ENCODE data around the gene RAB11FIP4. TPM values are rescaled to one million over a fixed set of nuclear protein-coding genes. Genes with fewer than 3 reads are reported as not detected.

Gene RAB11FIP4
- total RNA-seq, 4 donors from 2014 or later, result 28.9 to 46.8 (median 35.7) TPM

DNA sequence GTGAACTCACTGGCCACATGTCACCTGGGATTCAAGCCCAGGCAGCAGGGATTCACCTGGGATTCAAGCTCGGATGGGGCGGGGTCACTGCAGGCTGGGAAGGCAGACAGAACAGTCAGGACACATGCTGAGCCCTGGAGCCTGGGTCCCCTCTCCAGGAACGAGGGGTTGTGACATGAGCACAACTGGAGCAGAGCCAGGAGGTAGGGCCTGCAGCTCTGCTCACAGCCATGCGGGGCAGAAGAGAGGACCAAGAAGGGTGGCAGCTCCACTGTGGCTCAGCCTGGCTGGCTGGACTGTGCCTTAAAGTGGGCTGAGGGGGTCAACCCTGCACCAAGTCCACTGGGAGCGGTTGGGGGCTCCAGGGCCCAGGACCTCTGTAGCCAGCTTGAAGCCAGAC lies 150.1 kb downstream of the RAB11FIP4 start:
- Histone ChIP-seq H3K4me1 (peaks cover 15% of the 10 kb centered on the region), H3K27me3 (no peaks in the 10 kb centered on the region), H3K4me3 (no peak overlapping the region), H3K36me3 (no peaks in the 10 kb centered on the region), H3K27ac (no peak overlapping the region), H3K9me3 (no peaks in the 10 kb centered on the region)
- TF ChIP-seq, protein P1, sequence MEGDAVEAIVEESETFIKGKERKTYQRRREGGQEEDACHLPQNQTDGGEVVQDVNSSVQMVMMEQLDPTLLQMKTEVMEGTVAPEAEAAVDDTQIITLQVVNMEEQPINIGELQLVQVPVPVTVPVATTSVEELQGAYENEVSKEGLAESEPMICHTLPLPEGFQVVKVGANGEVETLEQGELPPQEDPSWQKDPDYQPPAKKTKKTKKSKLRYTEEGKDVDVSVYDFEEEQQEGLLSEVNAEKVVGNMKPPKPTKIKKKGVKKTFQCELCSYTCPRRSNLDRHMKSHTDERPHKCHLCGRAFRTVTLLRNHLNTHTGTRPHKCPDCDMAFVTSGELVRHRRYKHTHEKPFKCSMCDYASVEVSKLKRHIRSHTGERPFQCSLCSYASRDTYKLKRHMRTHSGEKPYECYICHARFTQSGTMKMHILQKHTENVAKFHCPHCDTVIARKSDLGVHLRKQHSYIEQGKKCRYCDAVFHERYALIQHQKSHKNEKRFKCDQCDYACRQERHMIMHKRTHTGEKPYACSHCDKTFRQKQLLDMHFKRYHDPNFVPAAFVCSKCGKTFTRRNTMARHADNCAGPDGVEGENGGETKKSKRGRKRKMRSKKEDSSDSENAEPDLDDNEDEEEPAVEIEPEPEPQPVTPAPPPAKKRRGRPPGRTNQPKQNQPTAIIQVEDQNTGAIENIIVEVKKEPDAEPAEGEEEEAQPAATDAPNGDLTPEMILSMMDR (IDR thresholded peaks at IDR 0.05), result no peak
- TF ChIP-seq POLR2AphosphoS5 (IDR thresholded peaks at IDR 0.05) (no peak), POLR2A (IDR thresholded peaks at IDR 0.05) (no peak), EP300 (IDR thresholded peaks at IDR 0.05) (no peak)
- 61% methylated on average over 2 of the region's 5 CpGs for WGBS
- no peak for DNase-seq (ENCODE audit: low spot score in 2 of 2)

DNA sequence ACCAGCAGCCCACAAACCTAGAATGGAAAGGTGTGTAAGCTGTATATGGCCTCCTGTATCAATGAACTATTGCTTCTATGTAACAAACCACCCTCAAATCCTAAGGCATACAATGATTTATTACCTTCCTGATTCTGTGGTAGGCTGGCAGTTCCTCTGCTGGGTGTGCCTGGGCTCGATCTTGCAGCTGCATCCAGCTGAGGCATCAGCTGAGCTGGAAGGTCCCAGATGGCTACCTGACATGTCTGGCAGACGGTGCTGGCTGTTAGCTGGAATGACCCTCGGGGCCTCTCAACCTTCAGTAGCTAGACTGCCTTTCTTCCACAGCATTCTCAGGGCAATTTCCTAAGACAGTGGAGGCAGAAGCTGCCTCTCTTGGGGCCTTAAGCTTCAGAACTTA lies 152.7 kb downstream of the RAB11FIP4 start:
- 26% methylated on average over 3 of the region's 3 CpGs for WGBS
- no peak for DNase-seq (ENCODE audit: low spot score in 2 of 2)
- H3K9me3 ChIP-seq, result no peaks in the 10 kb centered on the region
- no peak overlapping the region for H3K4me3 ChIP-seq
- H3K36me3 ChIP-seq, result no peaks in the 10 kb centered on the region
- H3K4me1 ChIP-seq, result peaks cover 8% of the 10 kb centered on the region
- H3K27ac ChIP-seq, result no peak overlapping the region
- TF ChIP-seq, protein P1 (IDR thresholded peaks at IDR 0.05), result no peak
- TF ChIP-seq POLR2AphosphoS5 (IDR thresholded peaks at IDR 0.05) (no peak), POLR2A (IDR thresholded peaks at IDR 0.05) (no peak), EP300 (IDR thresholded peaks at IDR 0.05) (no peak)
- H3K27me3 ChIP-seq, result no peaks in the 10 kb centered on the region

DNA sequence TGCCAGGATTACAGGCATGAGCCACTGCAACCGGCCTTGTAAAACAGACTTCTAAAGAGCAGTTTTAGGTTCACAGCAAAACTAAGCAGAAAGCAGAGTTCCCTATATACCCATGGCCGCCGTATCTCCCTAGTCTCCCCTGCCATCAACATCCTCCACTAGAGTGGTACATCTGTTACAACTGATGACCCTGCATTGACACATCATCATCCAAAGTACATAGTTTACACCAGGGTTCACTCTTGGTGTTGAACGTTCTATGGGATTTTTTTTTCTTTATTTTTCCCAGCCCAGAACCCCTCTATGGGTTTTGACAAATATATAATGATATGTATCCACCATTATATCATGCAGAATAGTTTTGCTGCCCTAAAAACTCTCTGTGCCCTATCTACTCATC lies 155.2 kb downstream of the RAB11FIP4 start:
- Histone ChIP-seq H3K4me3 (no peak overlapping the region), H3K27me3 (no peaks in the 10 kb centered on the region), H3K4me1 (peaks cover 17% of the 10 kb centered on the region), H3K36me3 (no peaks in the 10 kb centered on the region), H3K9me3 (no peaks in the 10 kb centered on the region), H3K27ac (no peak overlapping the region)
- WGBS, result 73% methylated on average over 4 of the region's 4 CpGs
- no peak for DNase-seq (ENCODE audit: low spot score in 2 of 2)
- TF ChIP-seq EP300 (IDR thresholded peaks at IDR 0.05) (no peak), POLR2AphosphoS5 (IDR thresholded peaks at IDR 0.05) (no peak), POLR2A (IDR thresholded peaks at IDR 0.05) (no peak)
- TF ChIP-seq, protein P1 (IDR thresholded peaks at IDR 0.05), result no peak

DNA sequence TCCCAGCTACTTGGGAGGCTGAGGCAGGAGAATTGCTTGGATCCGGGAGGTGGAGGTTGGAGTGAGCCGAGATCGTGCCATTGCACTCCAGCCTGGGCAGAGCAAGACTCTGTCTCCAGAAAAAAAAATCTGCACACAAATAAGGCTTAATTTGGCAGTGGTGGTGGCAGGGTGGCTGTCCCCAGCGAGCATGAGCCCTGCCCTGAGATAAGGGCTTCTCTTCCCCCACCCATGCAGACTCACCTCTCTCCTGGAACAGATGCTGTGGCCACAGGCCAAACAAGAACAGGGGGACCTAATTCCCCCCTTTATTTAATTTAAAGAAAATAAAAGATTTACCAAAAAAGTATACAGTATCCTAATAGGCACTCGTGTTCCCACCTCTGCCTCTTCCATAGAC lies 157.2 kb downstream of the RAB11FIP4 start:
- whole genome bisulfite sequencing, result 34% methylated on average over 5 of the region's 5 CpGs
- DNase-seq (ENCODE audit: low spot score in 2 of 2), result no peak
- H3K27ac ChIP-seq, result peak overlapping the region; percentile 89
- peak overlapping the region; percentile 95 for H3K4me3 ChIP-seq
- no peaks in the 10 kb centered on the region for H3K27me3 ChIP-seq
- TF ChIP-seq POLR2AphosphoS5 (IDR thresholded peaks at IDR 0.05), result no peak
- no peak for TF ChIP-seq EP300 (IDR thresholded peaks at IDR 0.05)
- no peak for TF ChIP-seq POLR2A (IDR thresholded peaks at IDR 0.05)
- TF ChIP-seq, protein P1 (IDR thresholded peaks at IDR 0.05), result no peak
- H3K36me3 ChIP-seq, result no peaks in the 10 kb centered on the region
- no peaks in the 10 kb centered on the region for H3K9me3 ChIP-seq
- peaks cover 17% of the 10 kb centered on the region for H3K4me1 ChIP-seq

DNA sequence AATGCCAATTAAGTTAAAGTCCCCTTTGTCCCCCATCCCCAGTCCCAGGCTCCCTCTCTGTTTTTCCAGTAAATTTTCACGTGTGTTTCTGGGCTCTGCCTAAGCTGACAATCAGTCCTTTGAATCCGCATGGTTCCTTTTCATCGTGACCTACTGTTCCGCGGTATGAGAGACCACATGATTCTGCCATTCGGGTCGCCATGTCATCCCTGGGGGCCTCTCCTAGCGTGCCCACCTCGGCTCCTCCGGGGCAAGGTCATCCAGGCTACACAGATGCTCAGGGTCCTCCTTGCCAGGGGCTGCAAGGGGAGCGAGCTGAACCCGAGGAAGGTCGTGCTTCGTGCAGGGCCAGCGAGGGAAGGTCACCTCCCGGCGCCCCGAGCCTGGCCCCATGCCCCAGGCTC lies 157.6 kb downstream of the RAB11FIP4 start:
- WGBS, result under 1% methylated on average over 18 of the region's 18 CpGs
- no peak for DNase-seq (ENCODE audit: low spot score in 2 of 2)
- TF ChIP-seq EP300 (IDR thresholded peaks at IDR 0.05) (no peak), POLR2AphosphoS5 (IDR thresholded peaks at IDR 0.05) (no peak), POLR2A (IDR thresholded peaks at IDR 0.05) (no peak)
- TF ChIP-seq, protein P1 (IDR thresholded peaks at IDR 0.05), result no peak
- Histone ChIP-seq H3K9me3 (no peaks in the 10 kb centered on the region), H3K36me3 (no peaks in the 10 kb centered on the region), H3K4me1 (peaks cover 17% of the 10 kb centered on the region), H3K4me3 (peak overlapping the region; percentile 95), H3K27me3 (no peaks in the 10 kb centered on the region), H3K27ac (peak overlapping the region; percentile 89)

Data from suprapubic skin (tissue), 4 donors.